GM10248 (cell line): ENCODE results near the gene RPL22.
A peak's percentile ranks its signal among the peaks of the same experiment; 100 is the strongest.

ENCODE experiments used
- CTCF ChIA-PET: fragments of 300-600 bp; sonication (Branson Sonifier 250); formaldehyde crosslinking; extraction: SDS; loops from one replicate; lab custom pipeline; 2021; ENCODE audit warnings: antibody characterized with exemption; lab: Yijun Ruan, JAX
- POLR2A ChIA-PET: fragments of 350-650 bp; sonication (Branson Sonifier 250); formaldehyde crosslinking; extraction: SDS; loops from one replicate; lab custom pipeline; 2020; ENCODE audit warnings: antibody characterized with exemption; lab: Yijun Ruan, JAX
- DNase-seq: peaks from one replicate; pipeline ENCODE4 v3.0.0; 2012; ENCODE audit errors: extremely low spot score
- TF ChIP-seq, protein P1 (sequence below): IDR thresholded peaks from 2 replicates; pipeline ENCODE4 v1.5.1; 2012; ENCODE audit warnings: mild to moderate bottlenecking, low read depth; ENCODE audit errors: extremely low read depth, missing control alignments, control extremely low read depth

The RPL22 gene

DNA sequence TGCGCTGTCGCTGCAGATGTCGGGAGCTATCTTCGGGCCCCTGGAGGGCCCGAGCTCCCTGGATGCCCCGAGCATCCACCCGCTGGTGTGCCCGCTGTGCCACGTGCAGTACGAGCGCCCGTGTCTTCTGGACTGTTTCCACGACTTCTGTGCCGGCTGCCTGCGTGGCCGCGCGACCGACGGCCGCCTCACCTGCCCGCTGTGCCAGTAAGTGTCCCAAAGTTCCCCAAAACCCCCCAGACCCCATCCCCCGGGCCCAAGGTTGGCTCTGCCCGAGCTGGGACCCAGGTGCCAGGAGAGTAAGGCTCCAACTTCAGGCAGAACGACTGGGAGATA lies 7.1 kb upstream of the RPL22 start:
- POLR2A ChIA-PET = interaction anchor here (0.6 to 1.1 kb wide), 3 partner anchors 10 to 292 kb away, joined by 3 to 8 read pairs (median 3); no protein-coding TSS in a partner anchor
- TF ChIP-seq, protein P1, sequence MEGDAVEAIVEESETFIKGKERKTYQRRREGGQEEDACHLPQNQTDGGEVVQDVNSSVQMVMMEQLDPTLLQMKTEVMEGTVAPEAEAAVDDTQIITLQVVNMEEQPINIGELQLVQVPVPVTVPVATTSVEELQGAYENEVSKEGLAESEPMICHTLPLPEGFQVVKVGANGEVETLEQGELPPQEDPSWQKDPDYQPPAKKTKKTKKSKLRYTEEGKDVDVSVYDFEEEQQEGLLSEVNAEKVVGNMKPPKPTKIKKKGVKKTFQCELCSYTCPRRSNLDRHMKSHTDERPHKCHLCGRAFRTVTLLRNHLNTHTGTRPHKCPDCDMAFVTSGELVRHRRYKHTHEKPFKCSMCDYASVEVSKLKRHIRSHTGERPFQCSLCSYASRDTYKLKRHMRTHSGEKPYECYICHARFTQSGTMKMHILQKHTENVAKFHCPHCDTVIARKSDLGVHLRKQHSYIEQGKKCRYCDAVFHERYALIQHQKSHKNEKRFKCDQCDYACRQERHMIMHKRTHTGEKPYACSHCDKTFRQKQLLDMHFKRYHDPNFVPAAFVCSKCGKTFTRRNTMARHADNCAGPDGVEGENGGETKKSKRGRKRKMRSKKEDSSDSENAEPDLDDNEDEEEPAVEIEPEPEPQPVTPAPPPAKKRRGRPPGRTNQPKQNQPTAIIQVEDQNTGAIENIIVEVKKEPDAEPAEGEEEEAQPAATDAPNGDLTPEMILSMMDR = no peak
- no peak for DNase-seq
- CTCF ChIA-PET = interaction anchor here (0.7 to 4.7 kb wide), 21 partner anchors 9 to 348 kb away, joined by 3 to 27 read pairs (median 5); partner anchors contain the start of genes HES3, ICMT and NOL9

GRCh38 chr1:6205849-6206519 lies 6.6 kb upstream of the RPL22 start, which contains the start of gene RNF207:
Gene RNF207, plus strand, starts transcription at chr1:6206119. Its CDS starts 417 bp downstream, at chr1:6206536.
- ChIA-PET CTCF (interaction anchor here (0.7 to 4.7 kb wide), 21 partner anchors 9 to 348 kb away, joined by 3 to 27 read pairs (median 5); partner anchors contain the start of genes HES3, ICMT and NOL9), POLR2A (interaction anchor here (0.6 to 1.1 kb wide), 3 partner anchors 11 to 292 kb away, joined by 3 to 8 read pairs (median 3); no protein-coding TSS in a partner anchor)
- TF ChIP-seq, protein P1 = no peak
- peak; percentile 92 for DNase-seq

- TF ChIP-seq, protein P1 = no peak
- POLR2A ChIA-PET = no interaction called here
These were observed 2.9 kb upstream of the RPL22 start for GRCh38 chr1:6202256-6202655.

DNA sequence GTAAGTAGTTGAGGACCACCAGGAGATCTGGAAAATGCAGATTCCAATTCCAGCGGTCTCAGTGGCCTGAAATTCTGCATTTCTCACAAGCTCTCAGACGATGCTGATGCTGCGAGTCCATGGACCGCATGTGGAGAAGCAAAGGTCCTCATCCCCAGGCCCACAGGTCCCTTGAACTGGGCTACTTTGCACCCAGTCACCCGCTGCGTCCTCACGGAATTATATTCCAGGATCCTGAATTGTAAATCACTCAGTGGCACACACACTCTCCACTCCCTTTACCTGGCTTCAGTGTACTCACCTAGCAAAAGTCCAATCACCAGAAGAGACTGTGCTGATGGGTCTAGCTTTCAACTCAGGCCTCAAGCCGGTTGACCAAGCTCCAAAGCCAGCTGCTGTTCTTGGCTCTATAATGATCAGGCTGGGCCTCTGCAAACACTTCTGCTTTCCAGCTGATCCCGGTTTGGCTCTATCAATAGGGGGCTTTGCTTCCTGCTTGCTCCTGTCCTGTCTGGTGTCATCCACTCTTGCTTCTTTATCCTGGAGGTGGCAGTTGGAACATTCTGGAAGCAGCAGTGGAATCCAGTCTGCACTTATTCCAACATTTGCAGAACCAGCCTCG lies 904 bp upstream of the RPL22 start:
- no peak for DNase-seq

More at GRCh38 chr1:6202256-6202655, 2.9 kb upstream of the RPL22 start:
- DNase-seq = no peak
- CTCF ChIA-PET = interaction anchor here (1.3 kb wide), 1 partner anchor 17 kb away, joined by 3 read pairs; no protein-coding TSS in a partner anchor

GRCh38 chr1:6198646-6199297 lies 623 bp downstream of the RPL22 start:
- ChIA-PET POLR2A (interaction anchor here (0.6 kb wide), 1 partner anchor 207 kb away, joined by 7 read pairs; no protein-coding TSS in a partner anchor), CTCF (interaction anchor here (0.9 to 1.4 kb wide), 5 partner anchors 9 to 48 kb away, joined by 3 to 5 read pairs (median 4); no protein-coding TSS in a partner anchor)
- DNase-seq = no peak
- TF ChIP-seq, protein P1 = no peak

More for the DNA sequence above, 904 bp upstream of the RPL22 start:
- POLR2A ChIA-PET = no interaction called here
- TF ChIP-seq, protein P1 = no peak
- CTCF ChIA-PET = interaction anchor here (0.9 to 1.3 kb wide), 7 partner anchors 10 to 46 kb away, joined by 3 to 5 read pairs (median 3); no protein-coding TSS in a partner anchor
